Coronary artery (tissue), 2 donors: ENCODE data around the gene ZC3H18.

Experiments
- DNase-seq: peaks from one replicate; pipeline ENCODE4 v3.0.0-alpha.2; 2017; ENCODE audit warnings: low spot score
- H3K27ac ChIP-seq, 2 donors: fragments of 200-600 bp; sonication (generic); one replicate each; pipeline ENCODE4 v1.5.1; 2016 to 2019
- H3K4me3 ChIP-seq: fragments of 200-600 bp; sonication (generic); 2 replicates; pipeline ENCODE4 v1.5.1; 2016; ENCODE audit warnings: mild to moderate bottlenecking, moderate library complexity
- TF ChIP-seq, protein P1 (sequence below): fragments of 200-600 bp; sonication (generic); IDR thresholded peaks from one replicate; pipeline ENCODE4 v1.5.1; 2019; ENCODE audit warnings: antibody characterized with exemption

The ZC3H18 gene

DNA sequence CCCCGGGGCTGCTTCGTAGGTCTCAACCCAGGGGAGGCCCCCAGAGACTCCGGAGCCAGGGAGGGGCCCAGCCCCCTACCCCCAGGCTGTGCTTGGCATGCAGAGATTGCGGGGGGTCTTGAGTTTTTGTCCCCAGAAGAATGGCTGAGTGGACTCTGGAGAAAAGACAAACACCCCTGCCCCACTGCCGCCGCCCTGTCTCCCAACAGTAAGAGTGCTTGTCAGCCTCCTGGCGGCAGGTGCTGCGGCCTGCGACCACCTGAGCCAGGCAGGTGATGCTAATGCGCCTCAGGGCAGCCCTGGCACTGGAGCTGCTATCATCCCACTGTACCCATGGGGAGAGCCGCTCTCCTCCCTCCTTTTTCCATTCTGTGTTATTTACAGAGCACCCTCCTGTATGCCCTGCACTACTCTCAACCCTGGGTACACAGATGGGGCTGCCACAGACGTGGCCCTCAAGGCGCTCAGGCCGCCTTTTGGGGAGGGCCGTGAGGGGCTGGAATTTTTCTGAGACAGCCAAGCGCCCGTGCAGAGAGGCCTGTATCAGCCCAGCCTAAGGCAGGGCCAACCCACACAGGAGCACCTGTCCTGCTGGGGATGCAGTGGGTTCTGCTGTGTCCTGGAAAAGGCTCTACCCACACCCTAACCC lies 65.6 kb downstream of the ZC3H18 start:
- no peak overlapping the region for H3K4me3 ChIP-seq
- TF ChIP-seq, protein P1, sequence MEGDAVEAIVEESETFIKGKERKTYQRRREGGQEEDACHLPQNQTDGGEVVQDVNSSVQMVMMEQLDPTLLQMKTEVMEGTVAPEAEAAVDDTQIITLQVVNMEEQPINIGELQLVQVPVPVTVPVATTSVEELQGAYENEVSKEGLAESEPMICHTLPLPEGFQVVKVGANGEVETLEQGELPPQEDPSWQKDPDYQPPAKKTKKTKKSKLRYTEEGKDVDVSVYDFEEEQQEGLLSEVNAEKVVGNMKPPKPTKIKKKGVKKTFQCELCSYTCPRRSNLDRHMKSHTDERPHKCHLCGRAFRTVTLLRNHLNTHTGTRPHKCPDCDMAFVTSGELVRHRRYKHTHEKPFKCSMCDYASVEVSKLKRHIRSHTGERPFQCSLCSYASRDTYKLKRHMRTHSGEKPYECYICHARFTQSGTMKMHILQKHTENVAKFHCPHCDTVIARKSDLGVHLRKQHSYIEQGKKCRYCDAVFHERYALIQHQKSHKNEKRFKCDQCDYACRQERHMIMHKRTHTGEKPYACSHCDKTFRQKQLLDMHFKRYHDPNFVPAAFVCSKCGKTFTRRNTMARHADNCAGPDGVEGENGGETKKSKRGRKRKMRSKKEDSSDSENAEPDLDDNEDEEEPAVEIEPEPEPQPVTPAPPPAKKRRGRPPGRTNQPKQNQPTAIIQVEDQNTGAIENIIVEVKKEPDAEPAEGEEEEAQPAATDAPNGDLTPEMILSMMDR, result no peak
- DNase-seq, result no peak
- H3K27ac ChIP-seq, result no peak overlapping the region

DNA sequence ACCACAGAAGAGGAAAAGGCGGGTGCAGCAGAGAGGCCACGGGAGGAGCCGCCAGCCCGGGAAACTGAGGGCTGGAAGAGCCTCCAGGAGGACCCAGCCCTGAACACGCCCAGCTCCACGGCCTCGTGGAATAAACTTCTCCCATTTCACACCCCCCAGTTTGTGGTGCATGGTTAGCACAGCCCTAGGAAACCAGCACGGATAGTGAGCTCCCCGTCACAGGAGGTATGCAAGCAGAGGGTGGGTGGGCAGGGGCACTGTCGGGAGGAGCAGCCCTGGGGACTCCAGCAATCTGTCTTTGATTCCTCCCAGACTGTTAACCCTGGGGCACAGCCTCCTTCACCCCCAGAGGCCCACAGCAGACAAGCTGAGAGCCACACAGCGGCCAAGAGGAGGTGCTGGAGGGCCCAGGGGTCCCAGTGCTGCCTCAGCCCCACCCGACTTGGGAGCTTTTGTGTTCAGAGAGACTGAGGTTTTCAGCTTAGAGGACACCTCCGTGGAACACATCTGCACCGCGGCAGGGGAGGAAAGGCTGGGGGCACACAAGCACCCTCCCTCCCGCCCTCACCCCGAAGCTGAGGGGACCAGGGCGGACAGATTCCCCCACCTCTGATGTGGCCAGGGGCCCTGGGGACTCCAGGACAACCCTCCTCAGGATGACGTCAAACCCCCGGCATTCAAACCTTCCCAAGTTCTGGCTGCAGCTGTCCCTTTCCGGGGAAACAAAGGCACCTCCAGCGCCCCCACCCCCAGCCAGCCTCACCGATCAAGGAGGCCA lies 66.5 kb downstream of the ZC3H18 start:
- Histone ChIP-seq H3K27ac (no peak overlapping the region), H3K4me3 (no peak overlapping the region)
- TF ChIP-seq, protein P1, result no peak
- no peak for DNase-seq

DNA sequence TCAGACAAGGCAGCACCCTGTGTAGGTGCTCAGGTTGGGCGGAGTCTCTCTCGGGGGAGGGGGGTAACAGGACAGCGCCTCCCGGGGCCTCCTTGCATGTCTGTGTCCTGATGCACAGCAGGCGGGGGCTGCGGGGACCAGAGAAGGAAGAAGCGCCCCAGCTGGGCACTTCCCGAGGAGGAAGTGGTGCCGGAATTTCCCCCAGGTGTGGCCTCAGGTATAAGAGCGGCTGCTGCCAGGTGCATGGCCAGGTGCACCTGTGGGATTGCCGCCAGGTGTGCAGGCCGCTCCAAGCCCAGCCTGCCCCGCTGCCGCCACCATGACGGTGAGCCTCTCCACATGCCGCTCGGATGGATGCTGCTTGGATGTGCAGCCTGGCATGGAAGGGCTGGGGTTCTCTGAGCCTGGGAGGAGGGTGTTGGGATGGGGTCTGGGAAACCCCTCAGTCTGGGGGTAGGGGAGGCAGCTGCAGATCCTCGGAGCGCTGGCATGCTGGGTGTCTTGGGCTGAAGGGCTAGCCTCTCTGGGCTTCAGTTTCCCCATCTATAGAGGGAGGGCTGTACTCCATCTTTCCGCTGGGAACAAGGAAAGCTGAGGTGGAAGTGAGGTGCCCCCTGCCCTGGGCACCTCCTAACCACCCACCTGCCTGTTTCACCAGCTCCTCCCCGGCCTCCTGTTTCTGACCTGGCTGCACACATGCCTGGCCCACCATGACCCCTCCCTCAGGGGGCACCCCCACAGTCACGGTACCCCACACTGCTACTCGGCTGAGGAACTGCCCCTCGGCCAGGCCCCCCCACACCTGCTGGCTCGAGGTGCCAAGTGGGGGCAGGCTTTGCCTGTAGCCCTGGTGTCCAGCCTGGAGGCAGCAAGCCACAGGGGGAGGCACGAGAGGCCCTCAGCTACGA lies 68.4 kb downstream of the ZC3H18 start, which contains the start of gene IL17C:
TSS of gene IL17C (plus strand) at position 250 of the 908 bp plus-strand sequence. CDS start at position 320, 70 bp downstream.
- Histone ChIP-seq H3K27ac (no peak within 1 kb of the TSS), H3K4me3 (no peak within 1 kb of the TSS)
- DNase-seq, result no peak
- TF ChIP-seq, protein P1, result no peak

DNA sequence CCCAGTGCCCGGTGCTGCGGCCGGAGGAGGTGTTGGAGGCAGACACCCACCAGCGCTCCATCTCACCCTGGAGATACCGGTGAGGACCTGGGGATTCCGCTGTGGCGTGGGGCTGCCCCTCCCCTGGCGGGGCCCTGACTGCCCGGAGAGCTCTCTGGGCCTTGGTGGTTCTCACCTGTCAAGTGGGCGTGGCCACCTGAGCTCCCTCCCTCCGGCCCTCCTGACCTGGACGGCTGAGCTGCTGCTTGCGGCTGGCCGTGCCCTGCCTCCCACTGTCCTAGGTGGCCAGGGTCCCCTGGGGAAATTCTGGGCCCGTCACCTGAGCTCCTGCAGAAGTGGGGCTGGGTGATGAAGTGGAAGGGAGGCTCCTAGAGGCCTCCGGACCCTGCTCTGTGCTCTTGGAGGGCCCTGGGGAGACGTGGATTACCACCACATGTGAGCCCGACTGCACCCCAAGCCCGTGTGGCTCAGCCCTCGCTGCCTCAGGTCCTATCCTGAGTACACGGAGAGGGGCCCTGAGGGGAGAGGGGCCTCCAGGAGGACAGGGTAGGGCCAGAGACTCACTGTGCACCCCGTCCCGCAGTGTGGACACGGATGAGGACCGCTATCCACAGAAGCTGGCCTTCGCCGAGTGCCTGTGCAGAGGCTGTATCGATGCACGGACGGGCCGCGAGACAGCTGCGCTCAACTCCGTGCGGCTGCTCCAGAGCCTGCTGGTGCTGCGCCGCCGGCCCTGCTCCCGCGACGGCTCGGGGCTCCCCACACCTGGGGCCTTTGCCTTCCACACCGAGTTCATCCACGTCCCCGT lies 69.2 kb downstream of the ZC3H18 start:
- no peak for DNase-seq

DNA sequence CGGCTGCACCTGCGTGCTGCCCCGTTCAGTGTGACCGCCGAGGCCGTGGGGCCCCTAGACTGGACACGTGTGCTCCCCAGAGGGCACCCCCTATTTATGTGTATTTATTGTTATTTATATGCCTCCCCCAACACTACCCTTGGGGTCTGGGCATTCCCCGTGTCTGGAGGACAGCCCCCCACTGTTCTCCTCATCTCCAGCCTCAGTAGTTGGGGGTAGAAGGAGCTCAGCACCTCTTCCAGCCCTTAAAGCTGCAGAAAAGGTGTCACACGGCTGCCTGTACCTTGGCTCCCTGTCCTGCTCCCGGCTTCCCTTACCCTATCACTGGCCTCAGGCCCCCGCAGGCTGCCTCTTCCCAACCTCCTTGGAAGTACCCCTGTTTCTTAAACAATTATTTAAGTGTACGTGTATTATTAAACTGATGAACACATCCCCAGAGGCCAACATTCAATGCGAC lies 69.9 kb downstream of the ZC3H18 start:
- no peak for DNase-seq
- no peak overlapping the region for H3K27ac ChIP-seq
- TF ChIP-seq, protein P1, result no peak
- no peak overlapping the region for H3K4me3 ChIP-seq

More for the DNA sequence above, 69.2 kb downstream of the ZC3H18 start:
- Histone ChIP-seq H3K4me3 (no peak overlapping the region), H3K27ac (no peak overlapping the region)
- TF ChIP-seq, protein P1, result no peak
